GM18520 (cell line): ENCODE data around the gene PLVAP.

ENCODE experiments used
- ATAC-seq: cut with Tn5 transposase; IDR thresholded peaks from one replicate; pipeline ENCODE4 v1.9.1; 2021; ENCODE audit not compliant: unreplicated experiment

The PLVAP gene

DNA sequence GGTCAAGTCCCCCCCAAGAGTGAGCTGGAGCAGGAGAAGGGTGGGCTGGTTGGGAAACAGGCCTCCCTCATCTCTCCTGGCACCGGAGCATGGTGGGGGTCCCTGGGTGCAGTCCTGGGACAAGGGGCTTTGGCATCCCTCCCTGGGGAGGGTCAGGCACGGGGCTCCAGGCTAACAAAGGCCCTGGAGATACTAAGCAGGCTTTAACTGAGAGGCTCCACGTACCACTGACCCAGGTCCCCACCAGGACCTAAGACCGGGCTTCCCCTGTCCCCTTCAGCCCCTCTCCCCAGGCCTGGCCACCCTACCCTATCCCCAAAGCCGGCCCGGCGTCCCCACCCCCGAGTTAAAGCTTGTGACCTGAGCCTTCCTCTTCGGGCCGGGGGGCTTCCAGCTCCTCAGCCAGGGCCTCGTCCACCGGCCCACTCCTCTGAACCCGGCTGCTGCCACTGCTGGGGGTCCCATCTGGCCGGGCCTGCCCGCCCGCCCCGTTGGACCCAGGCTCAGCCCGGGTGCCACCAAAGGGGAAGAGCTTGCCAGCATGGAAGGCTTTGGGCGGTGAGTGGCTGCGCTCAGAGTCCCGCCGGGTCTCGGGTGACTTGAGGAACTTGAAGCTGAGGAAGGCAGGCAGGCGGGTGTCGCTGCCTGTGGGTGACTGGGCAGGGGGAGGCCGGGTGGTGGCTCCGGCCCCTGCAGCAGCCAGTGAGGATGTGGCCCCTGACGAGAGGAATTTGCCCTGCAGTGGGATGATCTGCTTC lies 52.6 kb downstream of the PLVAP start:
- ATAC-seq, result no peak

DNA sequence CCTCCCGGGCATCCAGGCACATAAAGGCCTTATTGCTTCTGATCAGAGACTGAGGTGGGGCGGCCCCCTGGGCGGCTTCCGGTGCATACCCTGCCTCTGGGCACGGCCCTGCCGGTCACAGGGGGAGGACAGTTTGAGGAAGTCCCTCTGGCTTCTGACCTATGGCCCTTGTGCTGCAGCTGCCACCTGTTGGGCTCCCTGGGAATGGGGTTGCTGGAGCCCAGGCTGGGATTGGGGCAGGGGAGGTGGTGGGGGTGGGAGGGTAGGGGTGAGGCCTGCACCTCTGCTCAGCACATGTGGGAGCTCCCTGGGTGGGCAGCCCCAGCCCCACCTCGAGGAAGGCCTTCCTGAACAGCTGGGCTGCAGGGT lies 53.2 kb downstream of the PLVAP start:
- no peak for ATAC-seq

- no peak for ATAC-seq
These were observed 53.7 kb downstream of the PLVAP start for GRCh38 chr19:17323300-17323963.

DNA sequence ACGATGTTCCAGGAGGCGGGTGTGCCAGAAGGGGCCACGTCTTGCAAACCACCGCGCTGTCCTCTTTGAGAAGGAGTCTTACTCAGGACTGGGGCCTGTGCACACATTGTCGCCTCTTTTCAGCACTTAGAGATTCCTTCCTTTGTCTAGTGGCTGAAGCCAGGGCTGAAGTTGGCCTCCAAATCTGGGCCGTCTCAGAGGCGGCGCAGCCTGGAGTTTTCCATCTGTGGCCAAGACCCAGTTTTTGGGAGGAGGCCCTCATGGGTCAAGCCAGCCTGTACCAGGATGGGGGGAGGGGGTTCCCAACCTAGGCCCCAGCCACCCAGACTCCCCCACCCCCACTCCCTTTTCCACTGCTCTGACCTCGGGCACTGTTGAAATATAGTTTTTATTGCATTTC lies 54.3 kb downstream of the PLVAP start:
- ATAC-seq, result no peak

DNA sequence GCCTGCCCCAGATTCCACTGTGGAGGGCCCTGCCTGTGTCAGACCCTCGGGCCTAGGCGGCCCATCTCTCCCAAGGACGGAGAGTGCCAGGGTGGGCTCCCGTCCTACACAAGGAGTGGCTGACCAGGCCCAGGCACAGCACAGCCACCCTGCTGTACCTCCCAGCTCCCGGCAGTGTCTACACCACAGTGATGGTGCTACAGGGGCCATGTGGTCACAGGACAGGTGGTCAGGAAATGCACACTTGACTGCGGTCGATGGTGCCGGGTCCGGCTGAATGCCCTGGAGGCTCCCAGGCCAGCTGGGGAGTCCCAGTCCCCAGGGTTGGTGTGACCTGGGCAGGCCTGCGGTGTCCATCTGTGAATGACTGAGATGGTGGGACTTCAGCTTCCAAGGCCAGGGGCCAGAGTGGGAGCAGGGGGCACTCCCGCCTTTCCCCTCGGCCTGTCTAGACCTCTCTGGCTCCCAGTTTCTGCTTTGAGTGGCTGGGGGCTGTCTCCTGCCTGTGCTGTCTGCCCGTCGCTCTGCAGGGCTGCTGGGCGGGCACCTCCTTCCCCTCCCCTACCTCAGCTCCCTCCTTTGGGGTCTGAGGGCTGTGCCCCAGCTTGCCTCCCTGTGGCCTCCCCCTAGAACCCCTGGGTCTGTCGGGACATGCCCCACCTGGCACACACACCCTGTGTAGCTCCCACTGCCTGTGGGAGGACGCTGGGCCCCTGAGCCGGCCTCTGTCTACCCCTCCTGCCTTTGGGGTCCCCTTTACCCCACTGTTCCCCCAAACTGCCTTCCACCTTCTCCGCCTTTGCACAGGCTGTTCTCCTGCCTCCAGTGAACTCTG lies 55.3 kb downstream of the PLVAP start:
- ATAC-seq, result no peak

GRCh38 chr19:17320435-17320834 lies 56.7 kb downstream of the PLVAP start:
- no peak for ATAC-seq

DNA sequence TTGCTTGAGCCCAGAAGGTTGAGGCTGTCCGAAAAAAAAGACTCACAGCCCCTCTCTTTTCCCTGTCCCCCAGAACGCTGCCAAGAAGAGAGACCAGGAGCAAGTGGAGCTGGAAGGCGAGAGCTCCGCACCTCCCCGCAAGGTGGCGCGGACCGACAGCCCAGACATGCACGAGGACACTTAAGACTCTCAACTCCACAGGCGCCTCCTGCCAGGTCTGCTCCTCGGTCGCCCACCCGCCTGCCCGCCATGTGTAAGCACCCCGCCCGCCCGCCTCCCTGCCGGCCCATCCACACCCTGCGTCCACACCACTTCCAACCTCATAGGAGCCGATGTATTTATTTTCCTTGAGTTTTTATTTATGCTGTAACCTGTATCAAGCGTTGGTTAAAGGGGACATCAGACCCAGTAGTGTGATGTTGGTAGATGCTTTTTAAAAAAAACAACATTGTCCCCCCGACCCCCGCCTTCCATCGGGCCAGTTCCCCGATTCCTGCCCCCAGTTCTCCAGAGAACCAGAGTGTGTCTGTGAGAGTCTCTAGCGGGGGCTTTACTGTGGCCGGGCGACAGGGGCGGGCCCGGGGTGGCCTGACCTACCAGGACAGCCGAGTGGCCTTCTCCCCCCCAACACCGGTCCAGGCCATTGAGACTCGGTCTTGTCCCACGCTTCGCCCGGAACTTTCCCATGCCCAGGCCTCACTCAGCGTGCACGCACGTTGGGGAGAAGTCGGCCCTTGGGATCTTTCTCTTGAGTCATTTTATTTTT lies 57.5 kb downstream of the PLVAP start:
- ATAC-seq, result no peak

- ATAC-seq, result no peak
These were observed 58.2 kb downstream of the PLVAP start for GRCh38 chr19:17318966-17319365.

DNA sequence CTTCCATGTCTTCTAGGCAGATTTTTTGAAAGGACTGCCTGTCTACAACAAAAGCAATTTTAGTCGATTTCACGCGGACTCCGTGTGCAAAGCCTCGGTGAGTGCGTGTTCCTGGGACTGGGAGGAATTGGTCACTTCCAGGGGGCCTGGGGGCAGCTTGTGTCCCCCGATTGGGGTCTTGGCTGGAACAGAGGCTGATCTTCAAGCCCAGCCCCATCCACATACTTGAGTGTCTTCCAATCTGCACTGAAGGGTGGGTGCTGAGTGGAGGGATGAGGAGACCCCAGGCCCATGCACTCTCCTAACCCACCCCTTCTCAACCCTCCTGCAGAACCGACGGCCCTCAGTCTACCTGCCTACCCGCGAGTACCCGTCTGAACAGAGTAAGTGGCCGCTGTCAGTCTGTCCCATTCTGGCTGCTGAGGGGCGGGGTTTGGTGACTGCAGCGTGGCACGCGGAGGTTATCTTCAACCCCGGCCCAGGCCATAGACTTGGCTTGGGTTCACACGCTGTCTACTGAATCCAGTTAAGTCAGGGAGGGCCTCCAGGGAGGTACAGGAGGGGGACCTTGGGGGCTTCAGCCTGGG lies 63.0 kb downstream of the PLVAP start:
- ATAC-seq, result no peak

GRCh38 chr19:17312189-17313113 lies 64.7 kb downstream of the PLVAP start:
- ATAC-seq, result no peak

DNA sequence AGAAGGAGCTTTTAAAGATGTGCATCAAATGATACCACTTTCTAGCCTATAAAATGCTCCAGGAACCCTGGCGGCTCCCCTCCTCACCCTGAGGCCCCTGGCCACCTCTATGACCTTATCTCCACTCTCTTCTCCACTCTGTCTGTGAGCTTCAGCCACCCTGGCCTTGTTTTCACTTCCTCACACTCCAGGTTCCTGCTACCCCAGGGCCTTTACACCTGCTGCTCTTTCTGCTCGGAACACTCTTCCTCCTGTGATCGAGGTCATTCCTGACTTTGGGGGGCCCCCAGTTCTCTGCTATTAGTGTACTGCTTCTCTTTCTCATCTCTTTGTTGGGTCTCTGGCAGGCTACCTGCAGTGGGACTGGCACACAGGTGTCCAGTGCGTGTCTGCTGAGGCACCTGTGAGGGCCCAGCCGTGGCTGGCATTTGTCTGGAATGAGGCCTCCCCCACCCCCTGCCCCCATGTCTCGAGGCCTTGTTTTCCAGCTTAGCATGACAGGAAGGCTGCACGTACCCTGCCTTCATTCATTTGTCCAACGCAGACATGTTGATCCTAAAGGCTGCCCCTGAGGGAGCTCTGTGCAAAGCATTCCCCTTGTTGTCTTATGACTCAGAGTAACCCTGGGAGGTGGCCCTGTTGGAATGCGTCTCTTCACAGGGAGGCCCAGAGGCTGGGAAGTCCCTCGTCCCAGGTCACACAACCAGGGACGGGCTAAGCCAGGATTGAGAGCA lies 65.5 kb downstream of the PLVAP start:
- no peak for ATAC-seq

DNA sequence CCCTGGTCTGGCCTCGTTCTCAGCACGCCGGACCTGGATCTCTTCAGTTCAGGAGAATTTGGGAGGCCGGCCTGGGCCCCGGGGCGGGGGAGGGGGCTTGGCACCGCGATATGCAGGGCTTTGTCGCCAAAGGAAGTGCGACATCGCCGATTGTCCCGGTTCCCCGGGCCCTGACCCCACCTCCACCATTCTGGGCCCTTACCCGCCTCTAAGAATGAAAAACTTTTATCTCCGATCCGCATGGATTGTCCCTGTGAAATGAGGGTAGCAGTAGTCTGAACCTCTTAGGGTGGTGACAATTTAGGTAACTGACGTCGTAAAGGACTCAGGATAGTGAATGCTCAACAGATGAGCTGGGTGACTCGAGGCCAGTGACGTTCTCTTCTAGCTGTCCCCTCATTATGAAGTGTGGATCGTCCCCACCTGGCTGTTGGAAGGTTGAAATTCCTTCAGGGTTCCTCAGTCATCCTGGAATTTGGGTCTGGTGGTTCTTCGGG lies 67.1 kb downstream of the PLVAP start:
- no peak for ATAC-seq

- peak; percentile 38 for ATAC-seq
These were observed 67.8 kb downstream of the PLVAP start, which contains the start of gene DDA1 for GRCh38 chr19:17309198-17309964. DDA1 (plus strand) TSS chr19:17309563; CDS start chr19:17309655, 92 bp downstream.

GRCh38 chr19:17307876-17308377 lies 69.2 kb downstream of the PLVAP start:
- ATAC-seq, result no peak

GRCh38 chr19:17306285-17306714 lies 70.8 kb downstream of the PLVAP start:
- no peak for ATAC-seq

GRCh38 chr19:17305517-17306284 lies 71.4 kb downstream of the PLVAP start, which contains the start of gene MRPL34:
MRPL34 (plus strand) TSS chr19:17305872; CDS start chr19:17305893, 21 bp downstream.
- peak; percentile 83 for ATAC-seq

- ATAC-seq, result no peak
These were observed 72.0 kb downstream of the PLVAP start for GRCh38 chr19:17305216-17305516.
